HepG2 (cell line): ENCODE measurements around the gene RBPJ. TPM values are rescaled to one million over a fixed set of nuclear protein-coding genes. Genes with fewer than 3 reads are reported as not detected.

Experiments
- EP300 ChIP-seq, 3 experiments: sonication (generic) in 1 of 3; formaldehyde crosslinking in 1 of 3; IDR thresholded peaks; 2 replicates each; pipeline versions ENCODE4 v1.5.1 to v1.6.1; 2011 to 2020; ENCODE audit warnings: low read depth in 2 of 3, low read length in 2 of 3, borderline replicate concordance in 1 of 3, improper control_type of control experiment in 1 of 3, mild to moderate bottlenecking in 1 of 3, missing genetic modification reagents in 1 of 3, moderate library complexity in 1 of 3
- MEF2D ChIP-seq: sonication (generic); formaldehyde crosslinking; IDR thresholded peaks from 2 replicates; pipeline ENCODE4 v1.5.1; 2020; ENCODE audit warnings: mild to moderate bottlenecking, missing genetic modification reagents
- MYNN ChIP-seq: sonication (generic); formaldehyde crosslinking; IDR thresholded peaks from 2 replicates; pipeline ENCODE4 v1.4.0; 2020; ENCODE audit warnings: mild to moderate bottlenecking, low read depth, missing genetic modification reagents
- MZF1 ChIP-seq: sonication (generic); formaldehyde crosslinking; IDR thresholded peaks from 2 replicates; pipeline ENCODE4 v1.8.1; 2023; ENCODE audit warnings: mild to moderate bottlenecking, missing genetic modification reagents, borderline replicate concordance
- NBN ChIP-seq: fragments of 450-650 bp; conservative IDR thresholded peaks from 2 replicates; pipeline ENCODE4 v1.6.1; 2017
- NCOR1 ChIP-seq: fragments of 200-600 bp; sonication (generic); IDR thresholded peaks from 2 replicates; pipeline ENCODE4 v1.7.0; 2017; ENCODE audit warnings: antibody characterized with exemption, low read length, borderline replicate concordance
- RXRB ChIP-seq: IDR thresholded peaks from 2 replicates; pipeline ENCODE4 v1.6.1; 2016; ENCODE audit warnings: borderline replicate concordance, missing genetic modification reagents, missing compliant biosample characterization
- SMAD1 ChIP-seq: sonication (generic); formaldehyde crosslinking; IDR thresholded peaks from 2 replicates; pipeline ENCODE4 v1.4.0; 2020; ENCODE audit warnings: missing genetic modification reagents, low read depth, mild to moderate bottlenecking, borderline replicate concordance
- XRCC5 ChIP-seq: fragments of 200-400 bp; formaldehyde crosslinking; optimal IDR thresholded peaks from 2 replicates; pipeline ENCODE3; 2017; ENCODE audit warnings: mild to moderate bottlenecking, low read length
- ZBTB3 ChIP-seq: sonication (generic); formaldehyde crosslinking; IDR thresholded peaks from 2 replicates; pipeline ENCODE4 v1.4.0; 2020; ENCODE audit warnings: low read depth, mild to moderate bottlenecking, moderate library complexity, missing genetic modification reagents, borderline replicate concordance
- ZNF292 ChIP-seq: sonication (generic); formaldehyde crosslinking; IDR thresholded peaks from 2 replicates; pipeline ENCODE4 v1.8.1; 2022; ENCODE audit warnings: mild to moderate bottlenecking, low read depth, missing genetic modification reagents, borderline replicate concordance
- ZNF549 ChIP-seq: sonication (generic); formaldehyde crosslinking; IDR thresholded peaks from 2 replicates; pipeline ENCODE4 v1.5.0; 2020; ENCODE audit warnings: missing genetic modification reagents
- ZNF556 ChIP-seq: sonication (generic); formaldehyde crosslinking; IDR thresholded peaks from 2 replicates; pipeline ENCODE4 v1.4.0; 2020; ENCODE audit warnings: mild to moderate bottlenecking, missing genetic modification reagents, borderline replicate concordance
- ZNF563 ChIP-seq: sonication (generic); formaldehyde crosslinking; IDR thresholded peaks from 2 replicates; pipeline ENCODE4 v1.8.0; 2022; ENCODE audit warnings: mild to moderate bottlenecking, moderate library complexity, missing genetic modification reagents
- ZNF703 ChIP-seq: sonication (generic); formaldehyde crosslinking; IDR thresholded peaks from 2 replicates; pipeline ENCODE4 v1.5.1; 2020; ENCODE audit warnings: missing genetic modification reagents, mild to moderate bottlenecking, moderate library complexity, borderline replicate concordance
- polyA plus RNA-seq, 8 experiments: library from polyadenylated mRNA; depleted of rRNA in 3 of 8; stranded (reverse) in 7 of 8; unstranded in 1 of 8; fragments of >200 nt; fragmentation: Illumina TruSeq in 4 of 8; extraction: Trizol in 4 of 8; gene quantifications; 2 replicates each; pipeline versions ENCODE4 v1.2.1 to v1.2.3, GENCODE V29; 2011 to 2016; ENCODE audit warnings: low read depth in 4 of 8, missing spikeins in 1 of 8, mixed read lengths in 1 of 8; ENCODE audit not compliant: insufficient read depth in 1 of 8
- total RNA-seq, 5 experiments: library from RNA; depleted of rRNA; stranded (reverse); fragments of >200 nt; fragmentation: Illumina TruSeq; extraction: Trizol; gene quantifications; 2 replicates each; pipeline ENCODE4 v1.2.3, GENCODE V29; 2016; ENCODE audit warnings: low read depth in 1 of 5
- TF ChIP-seq, protein P1 (sequence below): sonication (generic); formaldehyde crosslinking; IDR thresholded peaks from 2 replicates; pipeline ENCODE4 v1.5.0; 2020; ENCODE audit warnings: missing genetic modification reagents
- TF ChIP-seq, protein P2 (sequence below): sonication (generic); formaldehyde crosslinking; IDR thresholded peaks from 2 replicates; pipeline ENCODE4 v1.4.0; 2020; ENCODE audit warnings: missing genetic modification reagents
- TF ChIP-seq, protein P3 (sequence below): sonication (generic); formaldehyde crosslinking; conservative IDR thresholded peaks from 2 replicates; pipeline ENCODE4 v1.8.1; 2023; ENCODE audit warnings: missing genetic modification reagents
- TF ChIP-seq, protein P4 (sequence below): sonication (generic); formaldehyde crosslinking; IDR thresholded peaks from 2 replicates; pipeline ENCODE4 v1.8.1; 2023; ENCODE audit warnings: missing genetic modification reagents, inconsistent platforms, borderline replicate concordance
- TF ChIP-seq, protein P5 (sequence below): sonication (generic); formaldehyde crosslinking; IDR thresholded peaks from 2 replicates; pipeline ENCODE4 v1.5.0; 2020; ENCODE audit warnings: mild to moderate bottlenecking, missing genetic modification reagents, moderate library complexity

RBPJ gene
- total and polyA plus RNA-seq, 2 of the 13 experiments (the other 11 are each of a cell fraction or from before 2014, with no cell fraction given), result 25.9 to 33.2 TPM

DNA sequence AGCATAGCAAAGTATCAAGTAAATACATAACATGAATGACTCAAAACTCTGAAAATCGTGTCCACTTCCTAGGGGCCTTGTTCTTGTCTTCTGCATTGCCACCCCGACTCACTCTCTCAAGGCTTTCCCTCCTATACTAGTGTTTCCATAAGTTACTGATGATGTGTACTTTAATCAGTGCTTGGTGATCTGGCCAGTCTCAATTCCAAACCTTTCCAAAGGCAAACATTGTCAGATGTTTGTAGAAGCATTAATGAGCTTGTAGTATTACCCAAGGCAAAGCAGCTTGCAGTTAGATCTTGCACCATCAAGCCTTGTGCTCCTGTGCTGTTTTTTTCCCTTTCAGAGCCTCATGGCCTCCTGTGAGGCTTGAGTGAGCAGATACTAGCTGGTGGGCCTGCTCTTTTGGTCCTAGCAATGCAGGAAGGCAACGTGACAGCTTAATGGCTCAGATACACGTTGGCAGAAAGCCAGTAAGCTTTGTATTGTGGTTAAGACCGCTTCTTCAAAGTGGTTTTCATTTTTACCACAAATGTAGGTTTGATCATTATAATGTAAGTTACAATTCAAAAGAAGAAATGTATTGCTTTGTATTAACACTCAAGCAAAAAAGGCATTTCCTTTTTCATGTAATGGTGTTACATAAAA lies 51.8 kb downstream of the RBPJ start (continued):
- peak; percentile 32; the same call in 1 of the 2 replicates for TF ChIP-seq RXRB (CRISPR knock-in tag)
- TF ChIP-seq, protein P1, sequence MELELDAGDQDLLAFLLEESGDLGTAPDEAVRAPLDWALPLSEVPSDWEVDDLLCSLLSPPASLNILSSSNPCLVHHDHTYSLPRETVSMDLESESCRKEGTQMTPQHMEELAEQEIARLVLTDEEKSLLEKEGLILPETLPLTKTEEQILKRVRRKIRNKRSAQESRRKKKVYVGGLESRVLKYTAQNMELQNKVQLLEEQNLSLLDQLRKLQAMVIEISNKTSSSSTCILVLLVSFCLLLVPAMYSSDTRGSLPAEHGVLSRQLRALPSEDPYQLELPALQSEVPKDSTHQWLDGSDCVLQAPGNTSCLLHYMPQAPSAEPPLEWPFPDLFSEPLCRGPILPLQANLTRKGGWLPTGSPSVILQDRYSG, result no peak
- no peak for TF ChIP-seq XRCC5
- TF ChIP-seq, protein P2, sequence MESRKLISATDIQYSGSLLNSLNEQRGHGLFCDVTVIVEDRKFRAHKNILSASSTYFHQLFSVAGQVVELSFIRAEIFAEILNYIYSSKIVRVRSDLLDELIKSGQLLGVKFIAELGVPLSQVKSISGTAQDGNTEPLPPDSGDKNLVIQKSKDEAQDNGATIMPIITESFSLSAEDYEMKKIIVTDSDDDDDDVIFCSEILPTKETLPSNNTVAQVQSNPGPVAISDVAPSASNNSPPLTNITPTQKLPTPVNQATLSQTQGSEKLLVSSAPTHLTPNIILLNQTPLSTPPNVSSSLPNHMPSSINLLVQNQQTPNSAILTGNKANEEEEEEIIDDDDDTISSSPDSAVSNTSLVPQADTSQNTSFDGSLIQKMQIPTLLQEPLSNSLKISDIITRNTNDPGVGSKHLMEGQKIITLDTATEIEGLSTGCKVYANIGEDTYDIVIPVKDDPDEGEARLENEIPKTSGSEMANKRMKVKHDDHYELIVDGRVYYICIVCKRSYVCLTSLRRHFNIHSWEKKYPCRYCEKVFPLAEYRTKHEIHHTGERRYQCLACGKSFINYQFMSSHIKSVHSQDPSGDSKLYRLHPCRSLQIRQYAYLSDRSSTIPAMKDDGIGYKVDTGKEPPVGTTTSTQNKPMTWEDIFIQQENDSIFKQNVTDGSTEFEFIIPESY, result no peak
- no peak for TF ChIP-seq ZNF703 (CRISPR knock-in tag)
- TF ChIP-seq ZNF556 (CRISPR knock-in tag), result 0 out of 2 replicates have a peak, but pooled peaks have one; percentile 21
- TF ChIP-seq MZF1 (CRISPR knock-in tag), result no peak
- TF ChIP-seq, protein P3, sequence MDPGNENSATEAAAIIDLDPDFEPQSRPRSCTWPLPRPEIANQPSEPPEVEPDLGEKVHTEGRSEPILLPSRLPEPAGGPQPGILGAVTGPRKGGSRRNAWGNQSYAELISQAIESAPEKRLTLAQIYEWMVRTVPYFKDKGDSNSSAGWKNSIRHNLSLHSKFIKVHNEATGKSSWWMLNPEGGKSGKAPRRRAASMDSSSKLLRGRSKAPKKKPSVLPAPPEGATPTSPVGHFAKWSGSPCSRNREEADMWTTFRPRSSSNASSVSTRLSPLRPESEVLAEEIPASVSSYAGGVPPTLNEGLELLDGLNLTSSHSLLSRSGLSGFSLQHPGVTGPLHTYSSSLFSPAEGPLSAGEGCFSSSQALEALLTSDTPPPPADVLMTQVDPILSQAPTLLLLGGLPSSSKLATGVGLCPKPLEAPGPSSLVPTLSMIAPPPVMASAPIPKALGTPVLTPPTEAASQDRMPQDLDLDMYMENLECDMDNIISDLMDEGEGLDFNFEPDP, result no peak
- TF ChIP-seq, protein P4, sequence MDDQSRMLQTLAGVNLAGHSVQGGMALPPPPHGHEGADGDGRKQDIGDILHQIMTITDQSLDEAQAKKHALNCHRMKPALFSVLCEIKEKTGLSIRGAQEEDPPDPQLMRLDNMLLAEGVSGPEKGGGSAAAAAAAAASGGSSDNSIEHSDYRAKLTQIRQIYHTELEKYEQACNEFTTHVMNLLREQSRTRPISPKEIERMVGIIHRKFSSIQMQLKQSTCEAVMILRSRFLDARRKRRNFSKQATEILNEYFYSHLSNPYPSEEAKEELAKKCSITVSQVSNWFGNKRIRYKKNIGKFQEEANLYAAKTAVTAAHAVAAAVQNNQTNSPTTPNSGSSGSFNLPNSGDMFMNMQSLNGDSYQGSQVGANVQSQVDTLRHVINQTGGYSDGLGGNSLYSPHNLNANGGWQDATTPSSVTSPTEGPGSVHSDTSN, result no peak
- no peak for TF ChIP-seq ZBTB3 (CRISPR knock-in tag)
- no peak for TF ChIP-seq NBN
- no peak for TF ChIP-seq MYNN (CRISPR knock-in tag)
- peak in 1 of 2 experiments; percentile 62; a peak in 1 of 4 replicates for TF ChIP-seq EP300 (IDR thresholded peaks at IDR 0.05; ENCODE audit: low read depth in 2 of 2, low read length in 2 of 2)
- TF ChIP-seq EP300 (CRISPR knock-in tag; IDR thresholded peaks at IDR 0.05; ENCODE audit: borderline replicate concordance), result no peak
- no peak for TF ChIP-seq NCOR1
- no peak for TF ChIP-seq ZNF563 (CRISPR knock-in tag)
- TF ChIP-seq, protein P5, sequence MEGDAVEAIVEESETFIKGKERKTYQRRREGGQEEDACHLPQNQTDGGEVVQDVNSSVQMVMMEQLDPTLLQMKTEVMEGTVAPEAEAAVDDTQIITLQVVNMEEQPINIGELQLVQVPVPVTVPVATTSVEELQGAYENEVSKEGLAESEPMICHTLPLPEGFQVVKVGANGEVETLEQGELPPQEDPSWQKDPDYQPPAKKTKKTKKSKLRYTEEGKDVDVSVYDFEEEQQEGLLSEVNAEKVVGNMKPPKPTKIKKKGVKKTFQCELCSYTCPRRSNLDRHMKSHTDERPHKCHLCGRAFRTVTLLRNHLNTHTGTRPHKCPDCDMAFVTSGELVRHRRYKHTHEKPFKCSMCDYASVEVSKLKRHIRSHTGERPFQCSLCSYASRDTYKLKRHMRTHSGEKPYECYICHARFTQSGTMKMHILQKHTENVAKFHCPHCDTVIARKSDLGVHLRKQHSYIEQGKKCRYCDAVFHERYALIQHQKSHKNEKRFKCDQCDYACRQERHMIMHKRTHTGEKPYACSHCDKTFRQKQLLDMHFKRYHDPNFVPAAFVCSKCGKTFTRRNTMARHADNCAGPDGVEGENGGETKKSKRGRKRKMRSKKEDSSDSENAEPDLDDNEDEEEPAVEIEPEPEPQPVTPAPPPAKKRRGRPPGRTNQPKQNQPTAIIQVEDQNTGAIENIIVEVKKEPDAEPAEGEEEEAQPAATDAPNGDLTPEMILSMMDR (CRISPR knock-in tag), result no peak
- no peak for TF ChIP-seq MEF2D (CRISPR knock-in tag)
- TF ChIP-seq SMAD1, result no peak
- TF ChIP-seq ZNF292 (CRISPR knock-in tag), result peak; percentile 53; the same call in 1 of the 2 replicates
- no peak for TF ChIP-seq ZNF549
